Fibroblast of lung (primary cell): ENCODE data around the gene RPRD1B.

ENCODE experiments used
- CTCF ChIP-seq, 2 donors: IDR thresholded peaks in 1 of 2; conservative IDR thresholded peaks in 1 of 2; 1 replicate in 1 of 2; 2 replicates in 1 of 2; pipeline ENCODE4 v1.5.1; 2011 to 2012; ENCODE audit warnings: low read length in 2 of 2, control low read depth in 1 of 2, inconsistent platforms in 1 of 2, low read depth in 1 of 2, mild to moderate bottlenecking in 1 of 2
- EZH2 ChIP-seq: IDR thresholded peaks from 2 replicates; pipeline ENCODE4 v1.5.1; 2012; ENCODE audit warnings: low read length, control low read depth, mild to moderate bottlenecking; ENCODE audit errors: missing control alignments

GRCh38 chr20:38065764-38066375 lies 32.3 kb downstream of the RPRD1B start:
- TF ChIP-seq CTCF (conservative IDR thresholded peaks at IDR 0.05 in 1 of 2, IDR thresholded peaks at IDR 0.05 in 1 of 2; ENCODE audit: low read depth in 1 of 2, low read length in 2 of 2) (no peak), EZH2 (no peak)
